ENCODE results near the gene CAMK2B. TPM values are rescaled to one million over a fixed set of nuclear protein-coding genes. Genes with fewer than 3 reads are reported as not detected.

CAMK2B gene
- total and polyA plus RNA-seq, 7 donors, result 0.23 to 3.2 (median 1.5) TPM; not detected in 1

- no peak overlapping the region for H3K4me3 ChIP-seq
- no peaks in the 10 kb centered on the region for H3K9me3 ChIP-seq
- H3K27ac ChIP-seq, result no peak overlapping the region
- 77 to 85% methylated on average over 17 of the region's 17 CpGs for WGBS, 2 donors
- peak; percentile 59 for DNase-seq
- peaks cover 0 to 11% (median 0%) of the 10 kb centered on the region in 3 donors for H3K27me3 ChIP-seq
- intact Hi-C loops (cut with DNase I), result no loop called here
- H3K36me3 ChIP-seq, result peaks cover 0 to 9% (median under 1%) of the 10 kb centered on the region in 4 donors
- TF ChIP-seq CTCF (IDR thresholded peaks at IDR 0.05), result no peak
- TF ChIP-seq POLR2AphosphoS5 (IDR thresholded peaks at IDR 0.05), result no peak
- no peaks in the 10 kb centered on the region for H3K4me1 ChIP-seq
Measured at GRCh38 chr7:44217852-44218402, 107.5 kb downstream of the CAMK2B start.

- TF ChIP-seq POLR2A (IDR thresholded peaks at IDR 0.05), result no peak
- no peak for TF ChIP-seq EP300 (IDR thresholded peaks at IDR 0.05)
- no peak for TF ChIP-seq POLR2AphosphoS5 (IDR thresholded peaks at IDR 0.05)
- TF ChIP-seq CTCF (IDR thresholded peaks at IDR 0.05), result no peak
- peak; percentile 54 for DNase-seq
- WGBS, 2 donors, result 86 to 89% methylated on average over 19 of the region's 19 CpGs
- peaks cover 0 to 11% (median 0%) of the 10 kb centered on the region in 3 donors for H3K27me3 ChIP-seq
- intact Hi-C loops (cut with DNase I), result no loop called here
- H3K36me3 ChIP-seq, result peaks cover 0 to 15% (median 4%) of the 10 kb centered on the region in 4 donors
- no peak overlapping the region for H3K27ac ChIP-seq
- no peaks in the 10 kb centered on the region for H3K4me1 ChIP-seq
- H3K4me3 ChIP-seq, result no peak overlapping the region
- no peaks in the 10 kb centered on the region for H3K9me3 ChIP-seq
Measured at GRCh38 chr7:44217223-44217714, 108.1 kb downstream of the CAMK2B start.

GRCh38 chr7:44216521-44217222, 108.7 kb downstream of the CAMK2B start:
- Histone ChIP-seq H3K36me3 (peaks cover 3 to 21% (median 9%) of the 10 kb centered on the region in 4 donors), H3K9me3 (no peaks in the 10 kb centered on the region), H3K27me3 (peaks cover 0 to 11% (median 0%) of the 10 kb centered on the region in 3 donors), H3K4me3 (no peak overlapping the region), H3K4me1 (no peaks in the 10 kb centered on the region), H3K27ac (no peak overlapping the region)
- WGBS, 2 donors, result 87% methylated on average over 13 of the region's 13 CpGs
- TF ChIP-seq POLR2A (IDR thresholded peaks at IDR 0.05), result no peak
- no peak for TF ChIP-seq EP300 (IDR thresholded peaks at IDR 0.05)
- no peak for TF ChIP-seq POLR2AphosphoS5 (IDR thresholded peaks at IDR 0.05)
- TF ChIP-seq CTCF (IDR thresholded peaks at IDR 0.05), result no peak
- DNase-seq, result peak; percentile 48
- intact Hi-C loops (cut with DNase I), result no loop called here

- H3K4me3 ChIP-seq, result no peak overlapping the region
- intact Hi-C loops (cut with DNase I), result no loop called here
- H3K36me3 ChIP-seq, result peaks cover 7 to 28% (median 14%) of the 10 kb centered on the region in 4 donors
- no peaks in the 10 kb centered on the region for H3K4me1 ChIP-seq
- DNase-seq, result peak; percentile 32
- 49 to 73% methylated on average over 8 of the region's 8 CpGs for WGBS, 2 donors
- TF ChIP-seq POLR2AphosphoS5 (IDR thresholded peaks at IDR 0.05) (no peak), POLR2A (IDR thresholded peaks at IDR 0.05) (no peak), CTCF (IDR thresholded peaks at IDR 0.05) (no peak), EP300 (IDR thresholded peaks at IDR 0.05) (no peak)
- no peak overlapping the region for H3K27ac ChIP-seq
- H3K27me3 ChIP-seq, result peaks cover 0 to 11% (median 0%) of the 10 kb centered on the region in 3 donors
- H3K9me3 ChIP-seq, result no peaks in the 10 kb centered on the region
Measured at GRCh38 chr7:44216019-44216418, 109.4 kb downstream of the CAMK2B start.

All from sigmoid colon (tissue), 7 donors.